Panc1 (cell line): ENCODE results near the gene KCNJ13.

Experiments used
- CTCF ChIP-seq: fragments of 450-650 bp; IDR thresholded peaks from 2 replicates; pipeline ENCODE4 v1.5.1; 2017; ENCODE audit warnings: mild to moderate bottlenecking
- POLR2AphosphoS5 ChIP-seq: IDR thresholded peaks from 2 replicates; pipeline ENCODE4 v1.6.1; 2012; ENCODE audit warnings: mild to moderate bottlenecking, low read depth, low read length, moderate library complexity
- REST ChIP-seq, 2 experiments: IDR thresholded peaks; 2 replicates each; pipeline ENCODE4 v1.6.1; 2011 to 2012; ENCODE audit warnings: low read depth in 2 of 2, control low read depth in 1 of 2, low read length in 1 of 2, mild to moderate bottlenecking in 1 of 2, moderate library complexity in 1 of 2; ENCODE audit not compliant: insufficient read depth in 1 of 2
- SIN3A ChIP-seq: IDR thresholded peaks from 2 replicates; pipeline ENCODE4 v1.6.1; 2012; ENCODE audit warnings: low read depth, mild to moderate bottlenecking, low read length, moderate library complexity, borderline replicate concordance; ENCODE audit not compliant: insufficient read depth

GRCh38 chr2:232809349-232810124 lies 33.2 kb upstream of the KCNJ13 start:
- peak; percentile 14; the same call in 1 of the 2 replicates for TF ChIP-seq CTCF
- no peak for TF ChIP-seq POLR2AphosphoS5
- TF ChIP-seq REST (IDR thresholded peaks at IDR 0.05; ENCODE audit: insufficient read depth in 1 of 2, low read depth in 2 of 2, low read length in 1 of 2), result no peak
- TF ChIP-seq SIN3A, result no peak
